H1 (cell line): ENCODE measurements around the gene ARHGEF10L. TPM values are rescaled to one million over a fixed set of nuclear protein-coding genes. Genes with fewer than 3 reads are reported as not detected.
A peak's percentile ranks its signal among the peaks of the same experiment; 100 is the strongest.

ENCODE experiments used
- ATF2 ChIP-seq: IDR thresholded peaks from 2 replicates; pipeline ENCODE4 v1.6.1; 2012; ENCODE audit warnings: low read length, inconsistent platforms
- ATF3 ChIP-seq: IDR thresholded peaks from 2 replicates; pipeline ENCODE4 v1.6.1; 2011; ENCODE audit warnings: low read depth, mild to moderate bottlenecking, low read length; ENCODE audit not compliant: insufficient read depth
- CBX5 ChIP-seq: fragments of 300-800, 300-1000 bp; sonication (generic); IDR thresholded peaks from 2 replicates; pipeline ENCODE4 v1.7.1; 2016; ENCODE audit warnings: antibody characterized with exemption, low read length, low read depth
- CEBPB ChIP-seq: IDR thresholded peaks from 2 replicates; pipeline ENCODE4 v1.6.1; 2012; ENCODE audit warnings: low read depth, low read length
- CHD1 ChIP-seq: IDR thresholded peaks from 2 replicates; pipeline ENCODE4 v1.6.1; 2012; ENCODE audit warnings: low read depth, low read length, improper control_type of control experiment
- CTCF ChIP-seq, 3 experiments: IDR thresholded peaks; 1 replicate in 2 of 3; 2 replicates in 1 of 3; pipeline versions ENCODE4 v1.5.1 to v1.6.1; 2011; ENCODE audit warnings: low read length in 3 of 3, mild to moderate bottlenecking in 3 of 3, inconsistent platforms in 2 of 3, low read depth in 1 of 3, moderate library complexity in 1 of 3; ENCODE audit not compliant: insufficient read depth in 1 of 3; ENCODE audit errors: control extremely low read depth in 1 of 3
- EP300 ChIP-seq, 2 experiments: IDR thresholded peaks; 1 replicate in 1 of 2; 2 replicates in 1 of 2; pipeline ENCODE4 v1.6.1; 2011 to 2012; ENCODE audit warnings: low read depth in 2 of 2, low read length in 2 of 2, mild to moderate bottlenecking in 2 of 2, borderline replicate concordance in 1 of 2, inconsistent platforms in 1 of 2, moderate library complexity in 1 of 2
- HDAC2 ChIP-seq, 2 experiments: fragments of 300-600 bp in 1 of 2; sonication (generic) in 1 of 2; IDR thresholded peaks; 2 replicates each; pipeline ENCODE4 v1.6.1; 2011 to 2012; ENCODE audit warnings: low read depth in 2 of 2, low read length in 2 of 2, mild to moderate bottlenecking in 2 of 2, moderate library complexity in 2 of 2, borderline replicate concordance in 1 of 2, inconsistent platforms in 1 of 2
- JUND ChIP-seq: IDR thresholded peaks from 2 replicates; pipeline ENCODE4 v1.6.1; 2011; ENCODE audit warnings: mild to moderate bottlenecking, improper control_type of control experiment, low read length
- MAFK ChIP-seq: IDR thresholded peaks from 2 replicates; pipeline ENCODE4 v1.6.1; 2012; ENCODE audit warnings: low read depth, mild to moderate bottlenecking, improper control_type of control experiment, low read length
- MAX ChIP-seq: IDR thresholded peaks from 2 replicates; pipeline ENCODE4 v1.6.1; 2012; ENCODE audit warnings: inconsistent platforms
- RXRA ChIP-seq: IDR thresholded peaks from 2 replicates; pipeline ENCODE4 v1.6.1; 2011; ENCODE audit warnings: low read depth, mild to moderate bottlenecking, low read length, moderate library complexity; ENCODE audit not compliant: insufficient read depth
- SIX5 ChIP-seq: IDR thresholded peaks from 2 replicates; pipeline ENCODE4 v1.6.1; 2011; ENCODE audit warnings: mild to moderate bottlenecking, low read depth, low read length
- SP1 ChIP-seq: IDR thresholded peaks from 2 replicates; pipeline ENCODE4 v1.6.1; 2011; ENCODE audit warnings: low read depth, low read length
- SP4 ChIP-seq: IDR thresholded peaks from 2 replicates; pipeline ENCODE4 v1.6.1; 2012; ENCODE audit warnings: low read length, inconsistent platforms
- TBP ChIP-seq: IDR thresholded peaks from 2 replicates; pipeline ENCODE4 v1.6.1; 2011; ENCODE audit warnings: low read depth, low read length, improper control_type of control experiment
- TCF12 ChIP-seq: IDR thresholded peaks from 2 replicates; pipeline ENCODE4 v1.6.1; 2011; ENCODE audit warnings: low read depth, mild to moderate bottlenecking, low read length
- ZNF274 ChIP-seq: IDR thresholded peaks from 2 replicates; pipeline ENCODE4 v1.7.0; 2012; ENCODE audit warnings: low read length, borderline replicate concordance; ENCODE audit errors: extremely low read depth
- polyA plus RNA-seq, 7 experiments: library from polyadenylated mRNA; depleted of rRNA in 3 of 7; stranded (reverse) in 5 of 7; unstranded in 2 of 7; fragments of >200 nt in 5 of 7; fragments of 200-250 nt in 2 of 7; gene quantifications; 1 replicate in 5 of 7; 2 replicates in 1 of 7; 4 replicates in 1 of 7; pipeline versions ENCODE4 v1.2.1 to v1.2.3, GENCODE V29; 2011 to 2013; ENCODE audit warnings: missing spikeins in 2 of 7, mixed read lengths in 2 of 7
- total RNA-seq: library from RNA; stranded (reverse); fragmentation: NEBNext Ultra II Directional; extraction: Animal tissue kit (Norgen Biotek cat#: 25700); gene quantifications from 2 replicates; pipeline ENCODE4 v1.2.1, GENCODE V29; 2021

Gene ARHGEF10L
- total and polyA plus RNA-seq, 2 of the 8 experiments (the other 6 are each of a cell fraction or from before 2014, with no cell fraction given), result 33.6 to 39.6 TPM

- TF ChIP-seq ATF2, result peak; percentile 68; the same call in 1 of the 2 replicates
- TF ChIP-seq CBX5, result no peak
- TF ChIP-seq ATF3, result peak; percentile 88
- TF ChIP-seq HDAC2 (IDR thresholded peaks at IDR 0.05; ENCODE audit: borderline replicate concordance in 1 of 2, low read depth in 2 of 2, low read length in 2 of 2), result peak in 1 of 2 experiments; percentile 37; a peak in 1 of 4 replicates
- TF ChIP-seq SIX5, result no peak
- 0 out of 3 replicates have a peak, but pooled peaks of 1 of the 2 experiments have one; percentile 40 for TF ChIP-seq EP300 (IDR thresholded peaks at IDR 0.05; ENCODE audit: borderline replicate concordance in 1 of 2, low read depth in 2 of 2, low read length in 2 of 2)
- no peak for TF ChIP-seq CHD1
- TF ChIP-seq SP1, result no peak
- peak; percentile 74; the same call in 1 of the 2 replicates for TF ChIP-seq RXRA
- no peak for TF ChIP-seq CEBPB
- TF ChIP-seq MAX, result 0 out of 2 replicates have a peak, but pooled peaks have one; percentile 10
- TF ChIP-seq ZNF274, result no peak
- TF ChIP-seq TBP, result peak; percentile 9; the same call in 1 of the 2 replicates
- TF ChIP-seq TCF12, result peak; percentile 49; the same call in 1 of the 2 replicates
- peak; percentile 75; the same call in 1 of the 2 replicates for TF ChIP-seq MAFK
- TF ChIP-seq JUND, result peak; percentile 100
- TF ChIP-seq CTCF (IDR thresholded peaks at IDR 0.05; ENCODE audit: control extremely low read depth in 1 of 3, insufficient read depth in 1 of 3, low read depth in 1 of 3, low read length in 3 of 3), result peak; percentile 98 to 100 (median 99)
- 0 out of 2 replicates have a peak, but pooled peaks have one; percentile 20 for TF ChIP-seq SP4
- TF ChIP-seq, all 59 proteins: peak for 21
Observed at GRCh38 chr1:17494114-17494729, 45.3 kb upstream of the ARHGEF10L start (continued).
